ENCODE data around the gene RBFOX1.

RBFOX1 gene

DNA sequence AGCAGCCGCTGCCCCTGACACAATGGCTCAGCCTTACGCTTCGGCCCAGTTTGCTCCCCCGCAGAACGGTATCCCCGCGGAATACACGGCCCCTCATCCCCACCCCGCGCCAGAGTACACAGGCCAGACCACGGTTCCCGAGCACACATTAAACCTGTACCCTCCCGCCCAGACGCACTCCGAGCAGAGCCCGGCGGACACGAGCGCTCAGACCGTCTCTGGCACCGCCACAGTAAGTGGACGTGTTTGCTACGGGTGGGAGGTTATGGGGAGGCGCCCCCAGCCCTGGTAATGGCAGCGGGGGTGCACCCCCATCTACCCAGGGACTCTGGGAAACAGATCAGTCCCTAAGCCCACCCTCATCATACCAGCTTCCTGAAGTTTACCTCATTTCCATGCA is 185.5 kb downstream of the RBFOX1 start:
- no peaks in the 10 kb centered on the region for H3K9me3 ChIP-seq (ENCODE audit: low read length)
- H2AFZ ChIP-seq (ENCODE audit: low read length) = no peak overlapping the region
- H3F3A ChIP-seq (ENCODE audit: insufficient read depth, low read length) = no peaks in the 10 kb centered on the region
- TF ChIP-seq, protein P1, sequence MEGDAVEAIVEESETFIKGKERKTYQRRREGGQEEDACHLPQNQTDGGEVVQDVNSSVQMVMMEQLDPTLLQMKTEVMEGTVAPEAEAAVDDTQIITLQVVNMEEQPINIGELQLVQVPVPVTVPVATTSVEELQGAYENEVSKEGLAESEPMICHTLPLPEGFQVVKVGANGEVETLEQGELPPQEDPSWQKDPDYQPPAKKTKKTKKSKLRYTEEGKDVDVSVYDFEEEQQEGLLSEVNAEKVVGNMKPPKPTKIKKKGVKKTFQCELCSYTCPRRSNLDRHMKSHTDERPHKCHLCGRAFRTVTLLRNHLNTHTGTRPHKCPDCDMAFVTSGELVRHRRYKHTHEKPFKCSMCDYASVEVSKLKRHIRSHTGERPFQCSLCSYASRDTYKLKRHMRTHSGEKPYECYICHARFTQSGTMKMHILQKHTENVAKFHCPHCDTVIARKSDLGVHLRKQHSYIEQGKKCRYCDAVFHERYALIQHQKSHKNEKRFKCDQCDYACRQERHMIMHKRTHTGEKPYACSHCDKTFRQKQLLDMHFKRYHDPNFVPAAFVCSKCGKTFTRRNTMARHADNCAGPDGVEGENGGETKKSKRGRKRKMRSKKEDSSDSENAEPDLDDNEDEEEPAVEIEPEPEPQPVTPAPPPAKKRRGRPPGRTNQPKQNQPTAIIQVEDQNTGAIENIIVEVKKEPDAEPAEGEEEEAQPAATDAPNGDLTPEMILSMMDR (IDR thresholded peaks at IDR 0.05; ENCODE audit: low read length) = no peak
- TF ChIP-seq EZH2 (IDR thresholded peaks at IDR 0.05; ENCODE audit: borderline replicate concordance, low read length) = no peak
- H3K4me1 ChIP-seq (ENCODE audit: insufficient read depth, low read length, severe bottlenecking) = no peaks in the 10 kb centered on the region
- H3K79me2 ChIP-seq (ENCODE audit: insufficient read depth, low read length) = no peaks in the 10 kb centered on the region
- H3K9ac ChIP-seq (ENCODE audit: low read length) = no peak overlapping the region
- H3K9me2 ChIP-seq (ENCODE audit: low read depth, low read length) = no peaks in the 10 kb centered on the region
- H3K4me2 ChIP-seq (ENCODE audit: low read length) = no peak overlapping the region
- H4K20me1 ChIP-seq (ENCODE audit: insufficient read depth, low read length) = no peaks in the 10 kb centered on the region
- H3K4me3 ChIP-seq (ENCODE audit: low read depth, low read length, poor library complexity, severe bottlenecking) = no peak overlapping the region
- no peaks in the 10 kb centered on the region for H3K27me3 ChIP-seq (ENCODE audit: insufficient read depth, low read length)
- no peaks in the 10 kb centered on the region for H3K36me3 ChIP-seq (ENCODE audit: insufficient read depth, low read length)
- H3K27ac ChIP-seq (ENCODE audit: low read depth, low read length, poor library complexity, severe bottlenecking) = no peak overlapping the region

DNA sequence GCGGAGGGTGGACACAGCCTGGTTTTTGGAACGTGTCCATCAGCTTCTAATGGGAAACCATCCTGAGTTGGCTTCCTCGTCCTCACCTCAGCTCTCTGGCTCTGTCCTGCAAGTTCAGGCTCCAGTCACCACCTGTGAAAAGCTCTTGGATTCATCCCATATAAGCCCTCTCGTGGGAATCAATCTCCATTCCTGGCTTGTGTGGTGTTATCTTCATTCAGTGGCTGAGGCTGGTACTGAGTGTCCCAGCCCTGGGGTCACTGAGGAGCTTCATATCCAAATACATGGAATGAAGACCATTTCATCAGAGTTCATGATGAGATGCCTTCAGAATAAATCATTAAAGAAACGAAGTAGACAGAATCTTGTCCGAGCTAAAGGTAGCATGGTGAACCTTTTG is 189.2 kb downstream of the RBFOX1 start:
- Histone ChIP-seq H2AFZ (ENCODE audit: low read length) (no peak overlapping the region), H3K79me2 (ENCODE audit: insufficient read depth, low read length) (no peaks in the 10 kb centered on the region), H3K36me3 (ENCODE audit: insufficient read depth, low read length) (no peaks in the 10 kb centered on the region), H3K4me1 (ENCODE audit: insufficient read depth, low read length, severe bottlenecking) (no peaks in the 10 kb centered on the region), H3K9me3 (ENCODE audit: low read length) (no peaks in the 10 kb centered on the region), H3K27ac (ENCODE audit: low read depth, low read length, poor library complexity, severe bottlenecking) (no peak overlapping the region), H3K27me3 (ENCODE audit: insufficient read depth, low read length) (no peaks in the 10 kb centered on the region), H3K9ac (ENCODE audit: low read length) (no peak overlapping the region), H3K4me3 (ENCODE audit: low read depth, low read length, poor library complexity, severe bottlenecking) (no peak overlapping the region), H4K20me1 (ENCODE audit: insufficient read depth, low read length) (no peaks in the 10 kb centered on the region), H3F3A (ENCODE audit: insufficient read depth, low read length) (no peaks in the 10 kb centered on the region), H3K9me2 (ENCODE audit: low read depth, low read length) (no peaks in the 10 kb centered on the region), H3K4me2 (ENCODE audit: low read length) (no peak overlapping the region)
- TF ChIP-seq, protein P1 (IDR thresholded peaks at IDR 0.05; ENCODE audit: low read length) = no peak
- TF ChIP-seq EZH2 (IDR thresholded peaks at IDR 0.05; ENCODE audit: borderline replicate concordance, low read length) = no peak

- H3K9me2 ChIP-seq (ENCODE audit: low read depth, low read length) = no peaks in the 10 kb centered on the region
- no peak overlapping the region for H3K4me2 ChIP-seq (ENCODE audit: low read length)
- no peaks in the 10 kb centered on the region for H3K27me3 ChIP-seq (ENCODE audit: insufficient read depth, low read length)
- H3K36me3 ChIP-seq (ENCODE audit: insufficient read depth, low read length) = no peaks in the 10 kb centered on the region
- H4K20me1 ChIP-seq (ENCODE audit: insufficient read depth, low read length) = no peaks in the 10 kb centered on the region
- no peaks in the 10 kb centered on the region for H3K9me3 ChIP-seq (ENCODE audit: low read length)
- no peak overlapping the region for H3K4me3 ChIP-seq (ENCODE audit: low read depth, low read length, poor library complexity, severe bottlenecking)
- TF ChIP-seq EZH2 (IDR thresholded peaks at IDR 0.05; ENCODE audit: borderline replicate concordance, low read length) = no peak
- TF ChIP-seq, protein P1 (IDR thresholded peaks at IDR 0.05; ENCODE audit: low read length) = no peak
- no peak overlapping the region for H2AFZ ChIP-seq (ENCODE audit: low read length)
- H3F3A ChIP-seq (ENCODE audit: insufficient read depth, low read length) = no peaks in the 10 kb centered on the region
- H3K79me2 ChIP-seq (ENCODE audit: insufficient read depth, low read length) = no peaks in the 10 kb centered on the region
- H3K4me1 ChIP-seq (ENCODE audit: insufficient read depth, low read length, severe bottlenecking) = no peaks in the 10 kb centered on the region
- H3K9ac ChIP-seq (ENCODE audit: low read length) = no peak overlapping the region
- H3K27ac ChIP-seq (ENCODE audit: low read depth, low read length, poor library complexity, severe bottlenecking) = no peak overlapping the region
Measured at GRCh38 chr16:7524419-7524818, 191.8 kb downstream of the RBFOX1 start.

Data from OCI-LY1 (cell line).